ENCODE measurements around the gene BCLAF3. TPM values are rescaled to one million over a fixed set of nuclear protein-coding genes. Genes with fewer than 3 reads are reported as not detected.

The BCLAF3 gene
- total and polyA plus RNA-seq, 9 of the 15 experiments (the other 6 are each of a cell fraction or from before 2014, with no cell fraction given), result 0.73 to 4.6 (median 2.5) TPM

- no peak overlapping the region for H3K9ac ChIP-seq (ENCODE audit: insufficient read depth in 1 of 2, low read depth in 2 of 2, low read length in 2 of 2)
- no peaks in the 10 kb centered on the region for H3K36me3 ChIP-seq (ENCODE audit: control insufficient read depth, insufficient read depth, low read length)
- ChIA-PET POLR2A (no interaction called here), CTCF (ENCODE audit: low intra/inter-chr PET ratio) (no interaction called here)
- H3K27ac ChIP-seq (ENCODE audit: extremely low read depth, low read depth, low read length), result no peak overlapping the region
- H3K9me3 ChIP-seq (replicated peaks; ENCODE audit: control insufficient read depth, insufficient read depth, low read depth, low read length), result no peaks in the 10 kb centered on the region
- FAIRE-seq (no peak), ATAC-seq (no peak), DNase-seq (ENCODE audit: extremely low read depth in 1 of 4, low spot score in 3 of 4) (no peak)
- intact Hi-C loops (cut with micrococcal nuclease) (no loop called here), in situ Hi-C loops (cut with MboI) (no loop called here)
- WGBS (ENCODE audit: insufficient coverage, low coverage, missing lambda C conversion rate), result 2% methylated on average over 4 of the region's 4 CpGs
- H3K4me2 ChIP-seq (ENCODE audit: insufficient read depth, low read length), result no peak overlapping the region
- no peaks in the 10 kb centered on the region for H3K4me1 ChIP-seq (replicated peaks in 1 of 2; ENCODE audit: control insufficient read depth in 2 of 2, insufficient read depth in 2 of 2, low read length in 2 of 2)
- no peaks in the 10 kb centered on the region for H3K9me1 ChIP-seq (ENCODE audit: control insufficient read depth, insufficient read depth, low read length)
- no peaks in the 10 kb centered on the region for H3K79me2 ChIP-seq (ENCODE audit: control insufficient read depth, insufficient read depth, low read length)
- BruUV-seq (replicated peaks), result no TSS peak
- no peaks in the 10 kb centered on the region for H4K20me1 ChIP-seq (replicated peaks; ENCODE audit: control insufficient read depth, insufficient read depth, low read length)
- no peak overlapping the region for H2AFZ ChIP-seq (ENCODE audit: low read depth, low read length)
- TF ChIP-seq BRF2 (IDR thresholded peaks at IDR 0.05; ENCODE audit: borderline replicate concordance, insufficient read depth, insufficient read length) (no peak), ZNF79 (CRISPR knock-in tag; IDR thresholded peaks at IDR 0.05; ENCODE audit: low read depth) (no peak), ZNF609 (CRISPR knock-in tag; IDR thresholded peaks at IDR 0.05; ENCODE audit: borderline replicate concordance) (no peak), IRF1 (CRISPR knock-in tag; IDR thresholded peaks at IDR 0.05; ENCODE audit: borderline replicate concordance) (no peak), ZNF830 (CRISPR knock-in tag; IDR thresholded peaks at IDR 0.05) (no peak), NRF1 (conservative IDR thresholded peaks at IDR 0.05 in 1 of 2, IDR thresholded peaks at IDR 0.05 in 1 of 2) (no peak), HNRNPL (IDR thresholded peaks at IDR 0.05; ENCODE audit: low read depth, low read length) (no peak), DMBX1 (CRISPR knock-in tag; IDR thresholded peaks at IDR 0.05; ENCODE audit: borderline replicate concordance) (no peak)
- H3K27me3 ChIP-seq (ENCODE audit: control insufficient read depth in 2 of 2, insufficient read depth in 2 of 2, low read length in 2 of 2), result peaks cover 3 to 12% of the 10 kb centered on the region in 2 experiments; a peak in 3 of 5 replicates
- no peak overlapping the region for H3K4me3 ChIP-seq
Measured at GRCh38 chrX:20001588-20001987, 10.7 kb upstream of the BCLAF3 start.

All from K562 (cell line).